ENCODE data around the gene NUBP2.
"Not testable (repeated sequence)": the region's sequence is repeated elsewhere in the genome, so short reads cannot be mapped to it uniquely, and the experiment has no call there.

NUBP2 gene

GRCh38 chr16:1787056-1787321, 4.2 kb downstream of the NUBP2 start:
- no peak for DNase-seq

GRCh38 chr16:1787322-1788094, 4.7 kb downstream of the NUBP2 start:
- no peak for DNase-seq

- no peak for DNase-seq
Observed at GRCh38 chr16:1788095-1788707, 5.4 kb downstream of the NUBP2 start.

- no peak for DNase-seq
Observed at GRCh38 chr16:1788708-1789100, 5.9 kb downstream of the NUBP2 start.

GRCh38 chr16:1789643-1790045, 6.9 kb downstream of the NUBP2 start:
- DNase-seq = no peak

GRCh38 chr16:1790261-1790610, 7.5 kb downstream of the NUBP2 start:
- DNase-seq = no peak

- no peak for DNase-seq
Observed at GRCh38 chr16:1790611-1791255, 8.0 kb downstream of the NUBP2 start.

- no peak for DNase-seq
Observed at GRCh38 chr16:1791256-1791942, 8.6 kb downstream of the NUBP2 start.

- no peak for DNase-seq
Observed at GRCh38 chr16:1791943-1792812, 9.4 kb downstream of the NUBP2 start.

GRCh38 chr16:1792836-1793577, 10.2 kb downstream of the NUBP2 start:
- no peak for DNase-seq

- DNase-seq = no peak
Observed at GRCh38 chr16:1793578-1794220, 10.9 kb downstream of the NUBP2 start, which contains the start of gene IGFALS. TSS of gene IGFALS (minus strand) at chr16:1793705. CDS start at chr16:1793652, 53 bp downstream.

GRCh38 chr16:1794221-1794871, 11.6 kb downstream of the NUBP2 start:
- DNase-seq = no peak

- DNase-seq = no peak
Observed at GRCh38 chr16:1794908-1795666, 12.3 kb downstream of the NUBP2 start.

- not testable (repeated sequence) for DNase-seq
Observed at GRCh38 chr16:1799263-1799662, 16.5 kb downstream of the NUBP2 start.

GRCh38 chr16:1800701-1801100, 17.9 kb downstream of the NUBP2 start:
- DNase-seq = no peak

GRCh38 chr16:1807626-1808025, 24.9 kb downstream of the NUBP2 start:
- DNase-seq = no peak

- no peak for DNase-seq
Observed at GRCh38 chr16:1808691-1809090, 25.9 kb downstream of the NUBP2 start.

GRCh38 chr16:1809281-1809801, 26.6 kb downstream of the NUBP2 start:
- no peak for DNase-seq

- DNase-seq = no peak
Observed at GRCh38 chr16:1810106-1810505, 27.3 kb downstream of the NUBP2 start.

GRCh38 chr16:1810536-1810935, 27.8 kb downstream of the NUBP2 start:
- DNase-seq = no peak

Measured in SIG-M5 (cell line).